Right lobe of liver (tissue), 6 donors: ENCODE results near the gene YTHDF1. TPM values are rescaled to one million over a fixed set of nuclear protein-coding genes. Genes with fewer than 3 reads are reported as not detected.

Experiments
- ATAC-seq, 4 donors: fragments of 200-7000 bp; cut with Tn5 transposase; one replicate each; pipeline ENCODE4 v1.9.1; 2020; ENCODE audit warnings: mild to moderate bottlenecking in 4 of 4, moderate library complexity in 4 of 4
- DNase-seq, 3 donors: peaks; one replicate each; pipeline ENCODE4 v3.0.0-alpha.2; 2020
- H3K27ac ChIP-seq, 3 donors: fragments of 200-600 bp; one replicate each; pipeline ENCODE4 v1.8.0; 2022
- H3K27me3 ChIP-seq, 2 donors: fragments of 200-600 bp; one replicate each; pipeline ENCODE4 v1.8.0; 2022
- H3K36me3 ChIP-seq, 4 donors: fragments of 200-600 bp; sonication (generic) in 1 of 4; one replicate each; pipeline versions ENCODE4 v1.5.1 to v1.8.0; 2017 to 2022; ENCODE audit warnings: control low read depth in 1 of 4
- H3K4me1 ChIP-seq, 4 donors: fragments of 200-600 bp; sonication (generic) in 1 of 4; one replicate each; pipeline versions ENCODE4 v1.5.1 to v1.8.0; 2017 to 2022; ENCODE audit warnings: control low read depth in 1 of 4
- H3K4me3 ChIP-seq, 3 donors: fragments of 200-600 bp; one replicate each; pipeline ENCODE4 v1.8.0; 2022
- H3K9me3 ChIP-seq, 4 donors: fragments of 200-600 bp; sonication (generic) in 1 of 4; one replicate each; pipeline versions ENCODE4 v1.5.1 to v1.8.0; 2017 to 2022; ENCODE audit warnings: control low read depth in 1 of 4
- CTCF ChIP-seq, 4 donors: fragments of 200-600 bp in 3 of 4; fragments of 450-650 bp in 1 of 4; IDR thresholded peaks; one replicate each; pipeline versions ENCODE4 v1.5.1 to v1.8.0; 2016 to 2022; ENCODE audit warnings: antibody characterized with exemption in 4 of 4, mild to moderate bottlenecking in 2 of 4
- POLR2A ChIP-seq: fragments of 450-650 bp; IDR thresholded peaks from one replicate; pipeline ENCODE4 v1.6.1; 2017; ENCODE audit warnings: antibody characterized with exemption, mild to moderate bottlenecking
- WGBS: methylation state at CpG from one replicate; pipeline ENCODE4 v1.1.6; 2018; ENCODE audit warnings: low coverage, low lambda C conversion rate; ENCODE audit not compliant: insufficient coverage; ENCODE audit errors: missing lambda C conversion rate; 5-methylcytosine and 5-hydroxymethylcytosine counted together
- intact Hi-C, 2 donors: fragments of 100-400 bp; cut with DNase I; formaldehyde crosslinking; loops; one replicate each; pipeline versions ENCODE4 v1.11.2 to v1.14.1; 2022
- total RNA-seq, 6 experiments: library from RNA; depleted of rRNA in 2 of 6; stranded (reverse); fragments of >200 nt in 2 of 6; fragmentation: NEBNext Ultra II Directional in 3 of 6; extraction: Animal tissue kit (Norgen Biotek cat#: 25700) in 3 of 6; gene quantifications; one replicate each; pipeline versions ENCODE4 v1.1.0 to v1.2.4, GENCODE V29; 2016 to 2023
- donor health status: DM: no; HTN: yes; CAD: no.
- donor health status: DM: no; HTN: no; CAD: no.
- donor health status: DM: no; HTN: no; CAD: no.
- donor health status: DM: no; HTN: yes; CAD: no.
- donor health status: DM: no; HTN: yes; CAD: no.

YTHDF1 gene
- total RNA-seq, 6 experiments from 2014 or later: 16.4 to 23.6 (median 21.1) TPM

- intact Hi-C loops: no loop called here
- Histone ChIP-seq H3K9me3 (no peaks in the 10 kb centered on the region), H3K27ac (no peak overlapping the region), H3K4me1 (no peaks in the 10 kb centered on the region), H3K4me3 (no peak overlapping the region), H3K36me3 (no peaks in the 10 kb centered on the region), H3K27me3 (no peaks in the 10 kb centered on the region)
- no peak for TF ChIP-seq CTCF (IDR thresholded peaks at IDR 0.05)
- no peak for TF ChIP-seq POLR2A
- DNase-seq: no peak
- ATAC-seq: no peak
- WGBS: 77% methylated on average over 8 of the region's 19 CpGs
These were observed 10.4 kb upstream of the YTHDF1 start for GRCh38 chr20:63226042-63226943.

GRCh38 chr20:63225082-63225454, 9.1 kb upstream of the YTHDF1 start:
- DNase-seq: no peak
- Histone ChIP-seq H3K4me3 (no peak overlapping the region), H3K36me3 (no peaks in the 10 kb centered on the region), H3K4me1 (no peaks in the 10 kb centered on the region), H3K9me3 (no peaks in the 10 kb centered on the region), H3K27ac (no peak overlapping the region), H3K27me3 (no peaks in the 10 kb centered on the region)
- ATAC-seq: no peak
- intact Hi-C loops: no loop called here
- TF ChIP-seq POLR2A: no peak
- no peak for TF ChIP-seq CTCF (IDR thresholded peaks at IDR 0.05)
- WGBS: 22% methylated on average over 4 of the region's 7 CpGs

GRCh38 chr20:63224412-63225081, 8.6 kb upstream of the YTHDF1 start:
- Histone ChIP-seq H3K36me3 (no peaks in the 10 kb centered on the region), H3K27me3 (no peaks in the 10 kb centered on the region), H3K4me3 (no peak overlapping the region), H3K27ac (no peak overlapping the region), H3K4me1 (no peaks in the 10 kb centered on the region), H3K9me3 (no peaks in the 10 kb centered on the region)
- 59% methylated on average over 5 of the region's 16 CpGs for WGBS
- intact Hi-C loops: no loop called here
- no peak for DNase-seq
- TF ChIP-seq POLR2A (no peak), CTCF (IDR thresholded peaks at IDR 0.05) (peak in 2 of 4 donors; percentile 7 to 8)
- ATAC-seq: peak; percentile 22 to 53 (median 44)

- Histone ChIP-seq H3K27ac (no peak overlapping the region), H3K36me3 (no peaks in the 10 kb centered on the region), H3K27me3 (no peaks in the 10 kb centered on the region), H3K4me1 (no peaks in the 10 kb centered on the region), H3K4me3 (no peak overlapping the region), H3K9me3 (no peaks in the 10 kb centered on the region)
- intact Hi-C loops: no loop called here
- DNase-seq (no peak), ATAC-seq (no peak)
- WGBS: 49% methylated on average over 2 of the region's 6 CpGs
- TF ChIP-seq CTCF (IDR thresholded peaks at IDR 0.05): no peak
- no peak for TF ChIP-seq POLR2A
These were observed 7.9 kb upstream of the YTHDF1 start for GRCh38 chr20:63223826-63224207.
